ENCODE measurements around the gene GTSE1.
"Not testable (repeated sequence)": the region's sequence is repeated elsewhere in the genome, so short reads cannot be mapped to it uniquely, and the experiment has no call there.

Gene GTSE1

GRCh38 chr22:46294784-46295183 lies 1.9 kb upstream of the GTSE1 start:
- DNase-seq = no peak

GRCh38 chr22:46295277-46295971 lies 1.2 kb upstream of the GTSE1 start:
- no peak for DNase-seq

GRCh38 chr22:46297151-46297812 lies 612 bp downstream of the GTSE1 start:
- no peak for DNase-seq

- no peak for DNase-seq
Observed at GRCh38 chr22:46299101-46299500, 2.4 kb downstream of the GTSE1 start.

GRCh38 chr22:46300491-46300890 lies 3.8 kb downstream of the GTSE1 start:
- DNase-seq = no peak

- no peak for DNase-seq
Observed at GRCh38 chr22:46303347-46303965, 6.8 kb downstream of the GTSE1 start.

GRCh38 chr22:46308283-46308988 lies 11.8 kb downstream of the GTSE1 start:
- no peak for DNase-seq

- DNase-seq = no peak
Observed at GRCh38 chr22:46309526-46310085, 12.9 kb downstream of the GTSE1 start.

GRCh38 chr22:46312056-46312455 lies 15.4 kb downstream of the GTSE1 start:
- DNase-seq = no peak

- DNase-seq = not testable (repeated sequence)
Observed at GRCh38 chr22:46312848-46313247, 16.2 kb downstream of the GTSE1 start.

- DNase-seq = no peak
Observed at GRCh38 chr22:46315976-46316375, 19.3 kb downstream of the GTSE1 start.

- DNase-seq = no peak
Observed at GRCh38 chr22:46317646-46318045, 21.0 kb downstream of the GTSE1 start.

GRCh38 chr22:46318576-46318975 lies 21.9 kb downstream of the GTSE1 start:
- no peak for DNase-seq

GRCh38 chr22:46319319-46319718 lies 22.6 kb downstream of the GTSE1 start:
- no peak for DNase-seq

- no peak for DNase-seq
Observed at GRCh38 chr22:46320166-46320710, 23.6 kb downstream of the GTSE1 start.

- no peak for DNase-seq
Observed at GRCh38 chr22:46320716-46321386, 24.2 kb downstream of the GTSE1 start.

- no peak for DNase-seq
Observed at GRCh38 chr22:46322711-46323110, 26.0 kb downstream of the GTSE1 start.

- no peak for DNase-seq
Observed at GRCh38 chr22:46323162-46323561, 26.5 kb downstream of the GTSE1 start.

- DNase-seq = no peak
Observed at GRCh38 chr22:46326066-46326680, 29.5 kb downstream of the GTSE1 start.

GRCh38 chr22:46327691-46328465 lies 31.2 kb downstream of the GTSE1 start:
- DNase-seq = no peak

- no peak for DNase-seq
Observed at GRCh38 chr22:46328797-46329196, 32.1 kb downstream of the GTSE1 start.

Data from KG1 (cell line).